ENCODE data around the gene SOX5. TPM values are rescaled to one million over a fixed set of nuclear protein-coding genes. Genes with fewer than 3 reads are reported as not detected.
A peak's percentile ranks its signal among the peaks of the same experiment; 100 is the strongest.

The SOX5 gene
- total RNA-seq, 1 donor from 2014 or later = 86.8 TPM

- H3K4me1 Mint-ChIP-seq = peaks cover 4% of the 10 kb centered on the region
- peaks cover 11% of the 10 kb centered on the region for H3K36me3 Mint-ChIP-seq (ENCODE audit: low read depth)
- TF ChIP-seq, protein P1, sequence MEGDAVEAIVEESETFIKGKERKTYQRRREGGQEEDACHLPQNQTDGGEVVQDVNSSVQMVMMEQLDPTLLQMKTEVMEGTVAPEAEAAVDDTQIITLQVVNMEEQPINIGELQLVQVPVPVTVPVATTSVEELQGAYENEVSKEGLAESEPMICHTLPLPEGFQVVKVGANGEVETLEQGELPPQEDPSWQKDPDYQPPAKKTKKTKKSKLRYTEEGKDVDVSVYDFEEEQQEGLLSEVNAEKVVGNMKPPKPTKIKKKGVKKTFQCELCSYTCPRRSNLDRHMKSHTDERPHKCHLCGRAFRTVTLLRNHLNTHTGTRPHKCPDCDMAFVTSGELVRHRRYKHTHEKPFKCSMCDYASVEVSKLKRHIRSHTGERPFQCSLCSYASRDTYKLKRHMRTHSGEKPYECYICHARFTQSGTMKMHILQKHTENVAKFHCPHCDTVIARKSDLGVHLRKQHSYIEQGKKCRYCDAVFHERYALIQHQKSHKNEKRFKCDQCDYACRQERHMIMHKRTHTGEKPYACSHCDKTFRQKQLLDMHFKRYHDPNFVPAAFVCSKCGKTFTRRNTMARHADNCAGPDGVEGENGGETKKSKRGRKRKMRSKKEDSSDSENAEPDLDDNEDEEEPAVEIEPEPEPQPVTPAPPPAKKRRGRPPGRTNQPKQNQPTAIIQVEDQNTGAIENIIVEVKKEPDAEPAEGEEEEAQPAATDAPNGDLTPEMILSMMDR (conservative IDR thresholded peaks at IDR 0.05) = no peak
- H3K9me3 Mint-ChIP-seq = no peaks in the 10 kb centered on the region
- H3K27ac Mint-ChIP-seq (ENCODE audit: unreplicated experiment) = no peak overlapping the region
- H3K27me3 Mint-ChIP-seq (ENCODE audit: low read depth) = no peaks in the 10 kb centered on the region
- no peak for DNase-seq (ENCODE audit: low read depth, low spot score)
- H3K4me3 Mint-ChIP-seq = no peak overlapping the region
Measured at GRCh38 chr12:23659131-23659530, 290.3 kb downstream of the SOX5 start.

GRCh38 chr12:23657598-23657997, 291.9 kb downstream of the SOX5 start:
- Mint-ChIP-seq H3K4me3 (no peak overlapping the region), H3K27me3 (ENCODE audit: low read depth) (no peaks in the 10 kb centered on the region), H3K36me3 (ENCODE audit: low read depth) (peaks cover 16% of the 10 kb centered on the region)

DNA sequence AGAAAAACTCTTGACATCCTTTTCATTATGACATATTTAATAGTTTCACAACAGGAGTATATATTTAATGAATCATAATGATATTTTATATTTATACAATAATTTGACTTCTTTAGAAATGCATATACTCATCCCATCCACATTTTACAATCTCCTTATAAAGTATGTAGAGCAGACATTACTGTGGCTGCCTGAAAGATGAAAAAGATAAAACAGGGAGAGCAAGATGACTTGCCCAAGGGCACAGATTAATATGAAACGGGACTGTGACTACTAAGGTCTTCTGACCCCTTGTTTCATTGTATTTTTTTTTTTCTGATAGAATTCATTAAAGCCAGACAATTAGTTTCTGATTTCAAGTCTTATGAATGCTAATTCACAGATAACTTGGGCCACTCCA, 293.6 kb downstream of the SOX5 start:
- Mint-ChIP-seq H3K36me3 (ENCODE audit: low read depth) (peaks cover 27% of the 10 kb centered on the region), H3K27ac (ENCODE audit: unreplicated experiment) (no peak overlapping the region), H3K9me3 (no peaks in the 10 kb centered on the region), H3K4me1 (peaks cover 4% of the 10 kb centered on the region), H3K4me3 (no peak overlapping the region), H3K27me3 (ENCODE audit: low read depth) (no peaks in the 10 kb centered on the region)
- DNase-seq (ENCODE audit: low read depth, low spot score) = no peak
- TF ChIP-seq, protein P1 (conservative IDR thresholded peaks at IDR 0.05) = no peak

More at GRCh38 chr12:23657598-23657997, 291.9 kb downstream of the SOX5 start:
- TF ChIP-seq, protein P1 (conservative IDR thresholded peaks at IDR 0.05) = no peak
- Mint-ChIP-seq H3K27ac (ENCODE audit: unreplicated experiment) (no peak overlapping the region), H3K9me3 (no peaks in the 10 kb centered on the region), H3K4me1 (peaks cover 4% of the 10 kb centered on the region)
- no peak for DNase-seq (ENCODE audit: low read depth, low spot score)

GRCh38 chr12:23655112-23655511, 294.4 kb downstream of the SOX5 start:
- Mint-ChIP-seq H3K36me3 (ENCODE audit: low read depth) (peaks cover 31% of the 10 kb centered on the region), H3K9me3 (peaks cover 3% of the 10 kb centered on the region), H3K4me3 (no peak overlapping the region), H3K27ac (ENCODE audit: unreplicated experiment) (no peak overlapping the region), H3K27me3 (ENCODE audit: low read depth) (no peaks in the 10 kb centered on the region), H3K4me1 (peaks cover 11% of the 10 kb centered on the region)
- TF ChIP-seq, protein P1 (conservative IDR thresholded peaks at IDR 0.05) = no peak
- DNase-seq (ENCODE audit: low read depth, low spot score) = no peak

GRCh38 chr12:23648546-23648945, 300.9 kb downstream of the SOX5 start:
- Mint-ChIP-seq H3K4me1 (peaks cover 11% of the 10 kb centered on the region), H3K36me3 (ENCODE audit: low read depth) (peaks cover 55% of the 10 kb centered on the region), H3K9me3 (peaks cover 19% of the 10 kb centered on the region), H3K4me3 (no peak overlapping the region), H3K27me3 (ENCODE audit: low read depth) (no peaks in the 10 kb centered on the region), H3K27ac (ENCODE audit: unreplicated experiment) (no peak overlapping the region)
- TF ChIP-seq, protein P1 (conservative IDR thresholded peaks at IDR 0.05) = no peak
- no peak for DNase-seq (ENCODE audit: low read depth, low spot score)

DNA sequence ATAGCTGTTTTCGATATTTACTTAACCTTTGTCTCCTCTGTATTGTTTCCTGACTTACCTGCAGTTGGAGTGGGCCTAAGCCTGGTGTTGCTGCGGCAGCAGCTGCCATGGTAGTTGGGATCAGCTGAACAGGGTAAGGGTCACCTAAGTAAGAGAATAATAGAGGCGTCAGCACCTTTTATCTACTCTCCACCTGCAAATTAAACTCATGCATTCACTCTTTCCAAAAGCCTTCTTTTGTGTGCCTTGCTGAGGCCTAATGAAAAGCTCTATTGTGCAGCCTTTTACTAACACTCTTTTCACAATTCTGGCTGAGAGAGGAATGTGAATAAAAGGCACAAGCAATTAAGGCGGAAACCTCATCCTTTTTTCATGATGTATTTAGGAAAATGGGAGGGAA, 308.7 kb downstream of the SOX5 start:
- no peak for DNase-seq (ENCODE audit: low read depth, low spot score)
- Mint-ChIP-seq H3K27ac (ENCODE audit: unreplicated experiment) (peak overlapping the region; percentile 88), H3K4me3 (peak overlapping the region; percentile 58), H3K36me3 (ENCODE audit: low read depth) (peaks cover 49% of the 10 kb centered on the region), H3K9me3 (peaks cover 6% of the 10 kb centered on the region), H3K27me3 (ENCODE audit: low read depth) (no peaks in the 10 kb centered on the region), H3K4me1 (peaks cover 57% of the 10 kb centered on the region)
- TF ChIP-seq, protein P1 (conservative IDR thresholded peaks at IDR 0.05) = no peak

Measured in neural crest cell (in vitro differentiated cells).